Mucosa of gallbladder (tissue), 1 donor: ENCODE measurements around the gene VAT1L. TPM values are rescaled to one million over a fixed set of nuclear protein-coding genes. Genes with fewer than 3 reads are reported as not detected.

Source experiments
- DNase-seq: peaks from one replicate; pipeline ENCODE4 v3.0.0-alpha.2; 2020; ENCODE audit warnings: low spot score
- total RNA-seq: library from RNA; stranded (reverse); gene quantifications from one replicate; pipeline ENCODE4 v1.2.1, GENCODE V29; 2021
- donor health status: DM: no; HTN: no; CAD: no.

The VAT1L gene
- total RNA-seq, 1 donor from 2014 or later = 12.2 TPM

GRCh38 chr16:77949445-77949844, 161.1 kb downstream of the VAT1L start:
- no peak for DNase-seq

GRCh38 chr16:77951788-77952187, 163.4 kb downstream of the VAT1L start:
- no peak for DNase-seq

DNA sequence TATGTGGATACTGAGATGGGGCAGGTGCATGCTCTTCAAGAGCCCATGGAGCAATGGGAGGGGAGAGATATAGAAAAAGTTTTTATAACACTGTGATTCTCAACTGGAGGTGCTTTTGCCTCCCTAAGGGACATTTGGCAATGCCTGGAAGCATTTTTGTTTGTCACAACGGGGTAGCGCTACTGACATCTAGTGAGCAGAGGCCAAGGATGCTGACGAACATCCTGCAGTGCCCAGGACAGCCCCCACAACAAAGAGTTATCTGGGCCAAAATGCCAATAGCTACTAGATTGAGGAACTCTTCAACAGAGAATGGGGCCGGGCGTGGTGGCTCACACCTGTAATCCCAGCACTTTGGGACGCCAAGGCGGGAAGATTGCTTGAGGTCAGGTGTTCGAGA, 166.8 kb downstream of the VAT1L start:
- no peak for DNase-seq

DNA sequence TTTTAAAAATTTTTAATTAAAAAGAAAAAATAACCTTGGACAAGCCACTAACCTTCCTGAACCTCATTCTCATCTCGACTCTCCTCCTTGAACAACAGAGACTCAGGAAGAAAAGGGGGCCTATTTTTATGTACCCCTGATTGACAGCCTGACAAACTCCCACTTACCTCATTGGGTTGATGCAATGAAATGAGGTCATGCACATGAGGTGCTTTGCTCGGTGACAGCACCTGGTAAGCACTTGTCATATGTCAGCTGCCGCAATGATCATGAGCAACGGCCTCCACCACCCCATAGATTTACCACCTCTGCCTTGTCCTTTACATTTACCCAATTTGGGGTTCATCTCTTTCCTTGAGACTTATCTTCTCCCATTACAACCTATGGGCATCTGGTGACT, 167.9 kb downstream of the VAT1L start:
- no peak for DNase-seq

DNA sequence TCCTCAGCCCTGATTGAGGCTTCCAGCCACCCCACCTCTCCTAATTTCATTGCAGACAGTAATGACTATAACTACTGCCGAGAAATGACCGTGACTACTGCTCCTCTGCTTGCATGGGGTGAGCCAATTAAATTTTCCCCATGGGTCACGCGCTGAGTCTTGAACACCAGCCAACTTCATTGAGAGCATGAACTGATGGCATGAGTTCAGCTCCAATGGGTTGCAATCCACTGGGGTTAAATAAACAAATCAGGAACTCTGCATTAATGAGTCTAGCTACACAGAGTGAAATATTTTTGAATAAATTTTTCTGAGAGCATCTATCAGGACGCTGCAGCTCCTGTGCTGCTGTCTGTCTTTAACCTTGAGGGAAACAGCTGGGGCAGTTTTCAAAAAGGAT, 172.4 kb downstream of the VAT1L start:
- no peak for DNase-seq

GRCh38 chr16:77961814-77962213, 173.4 kb downstream of the VAT1L start:
- DNase-seq = no peak

- DNase-seq = no peak
These were observed 174.3 kb downstream of the VAT1L start for GRCh38 chr16:77962689-77963088.

DNA sequence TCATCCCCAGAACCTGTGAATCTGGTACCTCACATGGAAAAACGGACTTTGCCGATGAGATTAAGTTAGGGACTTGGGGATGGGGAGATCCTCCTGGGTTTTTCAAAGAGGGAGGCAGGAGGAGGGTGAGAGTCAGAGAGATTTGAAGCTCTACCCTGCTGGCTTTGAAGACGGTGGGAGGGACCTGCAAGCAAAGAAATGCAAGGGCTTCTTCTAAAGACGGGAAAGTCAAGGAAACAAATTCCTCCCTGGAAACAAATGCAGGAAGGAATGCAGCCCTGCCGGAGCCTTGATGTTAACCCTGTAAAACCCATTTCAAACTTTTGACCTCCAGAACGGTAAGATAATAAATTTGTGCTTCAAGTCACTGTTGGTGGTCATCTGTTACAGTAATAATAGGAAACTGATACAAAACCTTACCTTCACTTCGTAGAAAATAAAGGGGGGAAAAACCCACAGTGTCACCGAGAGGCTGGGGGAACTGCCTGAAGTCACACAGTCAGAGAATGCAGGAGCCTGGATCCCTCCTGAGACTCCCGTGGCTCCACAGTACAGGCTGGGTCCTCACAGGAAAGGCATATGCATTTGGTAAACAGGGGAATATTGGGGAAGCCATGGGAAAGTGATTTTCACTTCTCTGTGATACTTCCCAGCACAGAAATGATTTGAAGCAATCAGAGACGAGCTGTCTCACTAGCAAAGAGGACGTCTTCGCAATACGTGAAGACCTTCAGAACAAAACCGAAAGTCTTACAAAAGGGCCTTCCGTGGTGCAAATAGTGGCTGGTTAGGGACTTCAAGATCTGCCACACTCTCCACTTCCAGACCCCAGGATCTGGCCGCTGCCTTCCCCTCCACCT, 175.1 kb downstream of the VAT1L start:
- no peak for DNase-seq

DNA sequence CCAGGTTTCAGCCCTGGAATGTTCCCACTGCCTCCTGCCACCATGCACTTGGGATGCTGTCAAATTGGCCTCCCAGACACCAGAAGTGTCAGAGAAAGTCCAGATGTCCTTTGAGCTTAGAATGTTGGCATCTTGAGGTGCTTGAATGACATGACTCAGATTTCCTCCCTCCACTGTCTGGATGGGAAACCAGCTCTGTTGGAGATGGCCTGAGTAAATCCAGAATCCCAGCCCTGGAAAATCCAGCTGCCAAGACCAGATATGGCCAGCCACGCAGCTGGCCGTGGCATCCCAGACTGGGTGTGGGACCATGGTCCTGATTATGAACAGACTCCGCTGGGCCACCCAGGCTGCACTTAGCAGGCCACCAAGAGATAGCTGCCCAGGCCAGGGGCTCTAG, 177.0 kb downstream of the VAT1L start:
- no peak for DNase-seq

DNA sequence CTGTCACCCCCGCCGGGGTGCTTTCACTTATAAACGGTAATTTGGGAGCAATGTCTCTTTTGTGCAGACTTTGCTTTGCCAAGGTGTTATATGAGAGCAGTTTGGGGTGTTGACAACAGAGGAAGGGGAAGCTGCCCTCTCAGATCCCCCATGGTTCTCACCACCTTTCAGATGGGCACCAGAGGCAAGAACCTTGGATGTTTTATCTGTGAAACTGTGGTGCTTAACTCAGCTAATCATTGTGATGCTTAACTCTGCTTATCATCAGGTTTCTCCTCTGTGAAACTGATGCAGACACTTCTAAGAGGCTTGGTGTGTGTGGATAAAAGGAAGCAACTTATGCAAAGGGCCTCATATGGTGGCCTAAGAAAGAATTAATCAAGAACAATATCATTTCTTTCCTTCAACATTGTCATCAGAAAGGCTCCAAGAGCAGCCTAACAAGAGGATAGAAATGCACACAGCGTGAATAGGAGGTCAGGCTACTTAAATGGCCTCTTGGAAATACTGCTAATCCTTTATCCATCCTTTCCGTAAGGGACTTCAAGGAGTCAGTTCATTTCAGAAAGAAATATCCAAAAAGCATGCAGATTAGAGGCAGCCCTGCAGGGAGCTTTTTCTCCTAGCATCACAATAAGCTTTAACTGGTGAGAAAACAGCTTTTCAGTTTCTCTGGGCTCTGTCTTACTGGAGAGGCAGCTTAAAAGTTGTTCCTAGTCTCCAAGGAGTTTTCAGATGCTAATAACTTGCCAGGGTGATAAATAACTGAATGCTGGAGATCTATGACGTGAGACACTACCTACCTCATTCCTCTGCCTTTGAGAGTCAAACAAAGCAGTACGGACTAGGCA, 178.9 kb downstream of the VAT1L start:
- DNase-seq = no peak

DNA sequence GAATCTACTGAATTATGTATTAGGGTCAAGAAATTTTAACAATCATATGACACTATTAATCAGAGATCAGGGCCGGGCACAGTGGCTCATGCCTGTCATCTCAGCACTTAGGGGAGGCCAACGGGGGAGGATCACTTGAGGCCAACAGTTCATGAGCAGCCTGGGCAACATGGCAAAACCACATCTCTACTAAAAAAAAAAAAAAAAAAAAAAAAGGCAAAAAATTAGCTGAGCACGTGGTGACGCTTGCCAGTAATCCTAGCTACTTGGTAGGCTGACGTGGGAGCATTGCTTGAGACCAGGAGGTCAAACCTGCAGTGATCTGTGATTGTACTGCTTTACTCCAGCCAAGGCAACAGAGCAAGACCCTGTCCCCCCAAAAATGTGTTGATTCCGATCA, 181.5 kb downstream of the VAT1L start:
- no peak for DNase-seq

GRCh38 chr16:77970371-77970770, 182.0 kb downstream of the VAT1L start:
- DNase-seq = no peak

- peak; percentile 78 for DNase-seq
These were observed 183.1 kb downstream of the VAT1L start for GRCh38 chr16:77971306-77972061.

DNA sequence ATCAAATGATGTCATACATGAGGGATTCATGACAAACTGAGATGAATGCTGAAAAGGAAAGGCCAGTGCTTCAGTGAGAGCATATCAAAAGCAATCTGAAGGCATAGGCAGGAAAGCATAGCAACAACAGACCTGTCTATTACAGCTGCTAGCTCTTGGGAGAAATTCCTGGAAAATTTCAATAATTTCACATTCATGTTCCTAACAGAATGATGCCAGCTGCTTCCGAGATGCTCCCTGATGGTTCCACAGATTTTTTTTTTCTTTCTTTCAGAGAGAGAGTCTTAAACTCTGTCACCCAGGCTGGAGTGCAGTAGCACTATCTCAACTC, 183.7 kb downstream of the VAT1L start:
- DNase-seq = no peak

GRCh38 chr16:77974883-77975282, 186.5 kb downstream of the VAT1L start:
- no peak for DNase-seq

- DNase-seq = no peak
These were observed 187.6 kb downstream of the VAT1L start for GRCh38 chr16:77975942-77976341.

GRCh38 chr16:77977339-77977738, 189.0 kb downstream of the VAT1L start:
- no peak for DNase-seq

GRCh38 chr16:77985111-77985510, 196.7 kb downstream of the VAT1L start:
- DNase-seq = no peak

- no peak for DNase-seq
These were observed 197.8 kb downstream of the VAT1L start for GRCh38 chr16:77986011-77986740.

DNA sequence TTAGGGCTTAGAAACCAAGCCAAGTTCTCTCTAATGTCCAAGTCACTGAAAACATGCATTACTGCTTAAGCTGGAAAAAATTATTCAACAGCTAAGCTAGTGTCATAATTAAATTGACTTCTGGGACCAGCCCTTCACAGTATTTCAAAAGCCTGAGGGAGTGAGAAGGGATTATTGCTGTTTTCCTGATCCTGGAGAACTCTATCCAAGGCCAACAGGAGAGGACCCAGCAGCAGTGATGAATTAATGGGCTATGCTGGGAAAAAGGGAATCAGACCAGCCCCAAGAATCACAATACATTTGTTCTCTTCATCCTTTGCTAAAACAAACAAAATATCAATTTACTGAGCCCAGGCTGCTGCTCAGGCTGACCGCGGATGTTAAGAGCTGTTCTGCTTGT, 199.4 kb downstream of the VAT1L start:
- DNase-seq = no peak

GRCh38 chr16:77989846-77990245, 201.5 kb downstream of the VAT1L start:
- no peak for DNase-seq

DNA sequence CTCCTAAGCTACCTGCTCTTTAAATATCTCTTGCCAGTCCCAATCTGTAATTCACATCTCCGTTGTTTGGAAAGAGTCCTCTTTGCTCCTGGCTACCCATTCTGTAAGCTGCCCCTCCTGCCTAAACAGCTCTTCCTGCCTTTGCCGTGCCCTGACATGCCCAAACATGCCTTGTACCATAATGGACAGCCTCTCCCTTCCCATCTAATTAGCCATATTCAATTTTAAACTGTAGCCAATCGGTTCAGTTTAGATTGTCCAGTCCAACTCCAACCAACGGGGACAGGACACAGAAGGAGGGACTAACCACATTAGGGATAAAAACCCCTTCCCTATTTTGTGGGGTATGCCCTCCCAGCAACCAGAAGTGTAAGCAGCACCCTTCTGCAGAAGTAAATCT, 203.3 kb downstream of the VAT1L start:
- no peak for DNase-seq
